Middle frontal gyrus (tissue), 1 donor: Measurements from ENCODE around the gene PEX12.
"Not testable (repeated sequence)": the region's sequence is repeated elsewhere in the genome, so short reads cannot be mapped to it uniquely, and the experiment has no call there.

Experiments
- DNase-seq: peaks from one replicate; pipeline ENCODE4 v3.0.0-alpha.2; 2015; ENCODE audit warnings: low spot score; ENCODE audit errors: extremely low spot score

The PEX12 gene

DNA sequence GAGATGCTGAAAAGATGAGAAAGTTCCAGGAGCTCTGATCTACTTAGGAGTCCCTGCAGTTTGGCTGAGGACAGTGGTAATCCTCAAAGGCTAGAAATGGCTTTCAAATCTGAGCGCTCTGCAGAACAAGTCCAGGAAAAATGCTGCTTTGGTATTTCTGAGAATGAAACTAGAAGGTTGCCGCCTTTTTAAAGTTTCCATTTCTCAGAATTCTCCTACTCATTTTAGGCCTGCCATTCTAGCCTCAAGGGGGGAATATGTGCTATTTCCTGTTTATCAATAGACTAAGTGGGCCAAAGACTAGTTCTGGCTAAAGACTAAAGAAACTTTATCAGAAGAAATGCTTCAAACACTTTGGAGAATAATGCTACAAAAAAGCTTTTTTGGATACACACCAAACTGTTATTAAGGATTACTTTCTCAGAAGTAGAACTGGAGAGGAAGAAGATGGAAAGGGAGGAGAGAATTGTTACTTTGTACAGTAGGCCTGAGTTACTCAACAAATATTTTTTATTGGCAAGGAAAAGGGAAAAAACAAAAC lies 40.7 kb downstream of the PEX12 start, which contains the start of gene SLFN12L:
Gene SLFN12L, minus strand, starts transcription at position 78 of the 541 bp plus-strand sequence. CDS start 15,314 bp downstream, outside the sequence.
- DNase-seq, result no peak

GRCh38 chr17:35536664-35537171 lies 41.7 kb downstream of the PEX12 start:
- no peak for DNase-seq

DNA sequence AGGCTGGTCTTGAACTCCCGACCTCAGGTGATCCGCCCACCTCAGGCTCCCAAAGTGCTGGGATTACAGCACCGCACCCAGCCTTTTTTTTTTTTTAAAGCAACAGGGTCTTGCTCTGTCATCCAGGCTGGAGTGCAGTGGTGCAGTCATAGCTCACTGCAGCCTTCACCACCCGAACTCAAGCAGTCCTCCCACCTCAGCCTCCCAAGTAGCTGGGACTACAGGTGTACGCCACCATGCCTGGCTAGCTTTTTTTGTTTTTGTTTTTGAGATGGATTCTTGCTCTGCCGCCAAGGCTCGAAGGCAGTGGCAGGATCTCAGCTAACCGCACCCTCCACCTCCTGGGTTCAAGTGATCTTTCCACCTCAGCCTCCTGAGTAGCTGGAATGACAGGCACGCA lies 43.0 kb downstream of the PEX12 start:
- not testable (repeated sequence) for DNase-seq

DNA sequence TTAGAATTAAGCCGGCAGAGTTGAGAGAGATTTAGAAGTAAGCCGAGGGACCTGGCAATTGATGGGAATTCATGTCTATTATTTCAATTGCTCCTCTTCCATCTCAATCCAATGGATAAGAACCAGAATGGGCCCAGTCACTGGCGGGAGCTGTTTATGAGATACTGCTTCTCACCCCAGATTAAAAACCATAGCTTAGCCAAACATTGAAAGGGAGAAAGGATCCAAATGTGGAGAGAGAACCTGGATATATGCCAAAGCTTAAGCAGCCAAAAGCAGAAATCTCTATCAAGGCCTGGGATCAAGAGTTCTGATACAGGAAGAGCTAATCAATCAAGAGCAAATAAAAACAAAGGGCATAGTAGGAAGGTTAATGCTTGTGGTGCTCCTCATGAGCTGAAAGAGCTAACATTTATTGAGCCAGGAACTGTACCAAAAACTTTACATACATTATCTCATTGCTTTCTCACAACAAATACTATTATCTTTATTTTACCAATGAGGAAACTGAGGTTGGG lies 43.7 kb downstream of the PEX12 start:
- no peak for DNase-seq

GRCh38 chr17:35531160-35531559 lies 47.2 kb downstream of the PEX12 start:
- DNase-seq, result no peak

GRCh38 chr17:35529866-35530265 lies 48.5 kb downstream of the PEX12 start:
- no peak for DNase-seq

DNA sequence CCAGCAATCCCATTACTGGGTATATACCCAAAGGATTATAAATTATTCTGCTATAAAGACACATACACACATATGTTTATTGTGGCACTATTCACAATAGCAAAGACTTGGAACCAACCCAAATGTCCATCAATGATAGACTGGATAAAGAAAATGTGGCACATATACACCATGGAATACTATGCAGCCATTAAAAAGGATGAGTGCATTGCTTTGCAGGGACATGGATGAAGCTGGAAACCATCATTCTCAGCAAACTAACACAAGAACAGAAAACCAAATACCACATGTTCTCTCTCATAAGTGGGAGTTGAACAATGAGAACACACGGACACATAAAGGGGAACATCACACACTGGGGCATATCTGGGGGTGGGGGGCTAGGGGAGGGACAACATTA lies 49.0 kb downstream of the PEX12 start:
- DNase-seq, result not testable (repeated sequence)
